ENCODE results near the gene GLCCI1.
A peak's percentile ranks its signal among the peaks of the same experiment; 100 is the strongest.

GLCCI1 gene

DNA sequence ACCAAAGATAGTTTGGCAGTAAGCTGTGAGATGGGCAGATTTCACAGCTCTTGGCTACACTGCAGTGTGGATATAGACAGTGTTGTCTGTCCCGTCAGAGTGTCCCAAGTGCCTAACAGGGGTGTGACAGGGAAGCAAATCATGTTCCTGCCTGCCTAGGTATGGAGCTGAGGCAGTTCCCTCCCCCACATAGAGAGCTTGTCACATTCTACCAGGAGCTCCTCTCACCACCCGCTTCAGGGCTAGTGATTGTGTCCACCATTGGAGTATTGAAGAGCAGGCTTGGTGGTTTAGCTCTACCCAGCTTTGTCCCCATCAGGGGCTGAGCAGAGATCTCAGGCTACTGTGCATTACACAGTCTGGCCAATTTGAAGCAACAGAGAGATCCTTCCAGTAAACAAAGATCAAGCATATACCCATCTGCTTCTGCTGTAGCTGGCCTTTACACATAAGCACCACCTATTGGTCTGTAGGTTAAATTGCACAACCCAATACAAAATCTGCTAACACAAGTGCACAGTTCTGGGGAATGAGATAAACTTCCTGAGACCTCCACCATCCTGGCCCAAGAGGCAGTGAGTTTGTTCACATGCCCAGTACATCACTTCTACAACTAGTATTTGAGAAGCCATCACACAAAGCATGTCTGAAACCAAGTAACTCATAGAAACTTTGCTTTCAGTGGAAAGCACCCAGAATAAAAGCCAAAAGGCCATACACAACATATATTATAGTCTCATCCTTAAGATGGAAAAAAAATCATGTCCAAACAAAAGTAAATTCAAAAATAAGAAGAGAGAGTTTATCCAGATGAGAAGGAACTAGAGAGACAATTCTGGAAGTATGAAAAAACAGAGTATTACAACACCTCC, 67.3 kb downstream of the GLCCI1 start:
- TF ChIP-seq, protein P1, sequence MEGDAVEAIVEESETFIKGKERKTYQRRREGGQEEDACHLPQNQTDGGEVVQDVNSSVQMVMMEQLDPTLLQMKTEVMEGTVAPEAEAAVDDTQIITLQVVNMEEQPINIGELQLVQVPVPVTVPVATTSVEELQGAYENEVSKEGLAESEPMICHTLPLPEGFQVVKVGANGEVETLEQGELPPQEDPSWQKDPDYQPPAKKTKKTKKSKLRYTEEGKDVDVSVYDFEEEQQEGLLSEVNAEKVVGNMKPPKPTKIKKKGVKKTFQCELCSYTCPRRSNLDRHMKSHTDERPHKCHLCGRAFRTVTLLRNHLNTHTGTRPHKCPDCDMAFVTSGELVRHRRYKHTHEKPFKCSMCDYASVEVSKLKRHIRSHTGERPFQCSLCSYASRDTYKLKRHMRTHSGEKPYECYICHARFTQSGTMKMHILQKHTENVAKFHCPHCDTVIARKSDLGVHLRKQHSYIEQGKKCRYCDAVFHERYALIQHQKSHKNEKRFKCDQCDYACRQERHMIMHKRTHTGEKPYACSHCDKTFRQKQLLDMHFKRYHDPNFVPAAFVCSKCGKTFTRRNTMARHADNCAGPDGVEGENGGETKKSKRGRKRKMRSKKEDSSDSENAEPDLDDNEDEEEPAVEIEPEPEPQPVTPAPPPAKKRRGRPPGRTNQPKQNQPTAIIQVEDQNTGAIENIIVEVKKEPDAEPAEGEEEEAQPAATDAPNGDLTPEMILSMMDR (IDR thresholded peaks at IDR 0.05) = peak; percentile 76

DNA sequence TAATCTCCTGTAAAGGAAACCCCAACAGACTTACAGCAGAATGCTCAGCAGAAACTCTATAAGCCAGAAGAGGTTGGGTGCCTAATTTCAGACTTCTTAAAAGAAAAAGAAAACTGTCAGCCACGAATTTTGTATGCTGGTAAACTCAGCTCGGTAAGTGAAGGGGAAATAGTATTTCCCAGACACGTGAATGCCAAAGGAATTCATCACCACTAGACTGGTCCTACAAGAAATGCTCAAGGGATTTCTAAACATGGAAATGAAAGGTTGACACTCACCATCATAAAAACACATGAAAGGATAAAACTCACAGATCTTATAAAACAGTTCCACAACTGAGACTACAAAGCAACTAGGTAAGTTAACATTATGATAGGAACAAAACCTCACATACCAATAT, 68.6 kb downstream of the GLCCI1 start:
- TF ChIP-seq, protein P1 (IDR thresholded peaks at IDR 0.05) = no peak

DNA sequence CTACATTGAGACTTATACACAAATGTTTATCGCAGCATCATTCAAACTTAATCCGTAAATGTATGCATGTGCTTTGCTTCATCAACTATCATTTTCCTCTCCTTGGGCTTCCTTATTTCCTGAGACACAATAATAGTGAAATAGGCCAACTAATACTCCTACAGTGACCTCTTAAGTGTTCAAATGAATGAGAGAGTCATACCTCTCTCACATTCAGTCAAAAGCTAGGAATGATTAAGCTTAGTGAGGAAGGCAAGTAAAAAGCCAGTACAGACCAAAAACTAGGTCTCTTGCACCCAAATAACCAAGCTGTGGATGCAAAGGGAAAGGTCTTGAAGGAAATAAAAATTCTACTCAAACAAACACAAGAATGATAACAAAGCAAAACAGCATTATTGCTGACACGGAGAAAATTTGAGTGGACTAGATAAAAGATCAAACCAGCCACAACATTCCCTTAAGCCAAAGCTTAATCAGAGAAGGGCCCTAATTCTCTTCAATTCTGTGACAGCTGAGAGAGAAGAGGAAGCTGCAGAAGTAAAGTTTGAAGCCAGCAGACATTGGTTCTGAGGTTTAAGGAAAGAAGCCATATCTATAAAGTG, 72.3 kb downstream of the GLCCI1 start:
- TF ChIP-seq, protein P1 (IDR thresholded peaks at IDR 0.05) = no peak

DNA sequence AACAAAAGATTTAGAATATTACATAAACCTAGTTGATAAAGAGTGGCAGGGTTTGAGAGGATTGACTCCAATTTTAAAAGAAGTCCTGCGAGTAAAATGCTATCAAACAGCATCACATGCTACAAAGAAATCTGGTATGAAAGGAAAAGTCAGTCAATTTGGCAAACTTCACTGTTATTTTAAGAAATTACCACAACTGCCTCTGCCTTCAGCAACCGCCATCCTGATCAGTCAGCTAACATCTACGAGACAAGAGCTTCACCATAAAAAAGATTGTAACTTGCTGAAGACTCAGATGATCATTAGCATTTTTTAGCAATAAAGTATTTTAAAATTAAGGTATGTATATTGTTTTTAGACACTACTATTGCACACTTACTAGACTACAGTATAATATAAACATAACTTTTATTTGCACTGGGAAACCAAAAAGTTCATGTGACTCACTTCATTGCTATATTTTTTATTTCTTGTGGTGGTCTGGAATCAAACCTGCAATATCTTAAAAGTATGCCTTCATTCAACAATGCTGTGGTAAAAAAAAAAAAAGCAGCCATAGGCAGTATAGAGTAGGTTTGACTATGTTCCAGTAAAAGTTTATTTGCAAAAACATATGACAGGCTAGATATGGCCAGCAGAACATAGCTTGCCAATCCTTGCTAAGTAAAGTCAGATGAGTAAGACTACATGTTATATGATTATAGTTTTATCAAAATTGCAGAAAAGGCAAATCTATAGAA, 74.4 kb downstream of the GLCCI1 start:
- TF ChIP-seq, protein P1 (IDR thresholded peaks at IDR 0.05) = no peak

DNA sequence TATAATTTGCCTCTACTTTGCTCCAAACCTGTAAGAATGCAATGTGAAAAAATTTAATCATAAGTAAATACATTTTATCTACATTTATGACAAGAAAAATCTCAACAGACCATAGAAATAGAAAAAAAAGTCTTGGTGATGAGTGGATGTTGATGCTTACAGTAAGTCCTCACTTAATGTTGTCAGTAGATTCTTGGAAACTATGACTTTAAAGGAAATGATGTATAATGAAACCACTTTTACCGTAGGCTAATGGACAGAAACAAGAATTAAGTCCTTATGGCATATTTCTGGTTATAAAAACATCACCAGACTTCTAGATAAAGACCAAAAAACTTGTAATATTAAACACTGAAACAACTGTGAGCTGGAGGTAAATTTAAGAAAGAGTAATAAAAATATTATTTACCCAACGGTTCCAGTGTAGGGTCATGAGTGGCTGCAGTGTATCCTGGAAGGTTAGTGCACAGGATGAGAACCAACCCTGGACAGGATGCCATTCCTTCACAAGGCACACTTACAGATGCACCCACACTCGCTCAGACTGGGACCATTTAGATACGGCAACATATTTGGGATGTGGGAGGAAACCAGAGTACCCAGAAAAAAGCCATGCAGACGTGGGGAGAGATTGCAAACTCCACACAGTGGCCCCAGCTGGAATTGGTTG, 76.3 kb downstream of the GLCCI1 start:
- TF ChIP-seq, protein P1 (IDR thresholded peaks at IDR 0.05) = no peak

DNA sequence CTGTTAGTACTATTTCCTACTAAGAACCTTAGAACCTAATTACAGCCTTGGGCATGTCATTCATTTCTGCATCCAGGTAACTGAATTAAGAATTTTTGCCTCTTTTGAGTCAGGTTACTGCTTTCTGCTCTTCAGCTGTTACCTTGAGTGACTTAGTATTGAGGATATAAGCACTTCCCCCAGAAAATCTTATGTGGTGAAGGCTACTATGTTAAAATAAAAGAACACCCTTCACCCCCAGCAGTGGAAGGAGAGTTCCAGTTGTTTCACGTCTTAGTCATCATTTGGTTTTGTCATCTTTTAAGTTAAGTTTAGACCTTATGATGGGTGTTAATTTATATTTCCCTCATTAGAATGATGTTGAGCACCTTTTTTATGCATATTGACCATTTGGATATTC, 82.8 kb downstream of the GLCCI1 start:
- TF ChIP-seq, protein P1 (IDR thresholded peaks at IDR 0.05) = no peak

DNA sequence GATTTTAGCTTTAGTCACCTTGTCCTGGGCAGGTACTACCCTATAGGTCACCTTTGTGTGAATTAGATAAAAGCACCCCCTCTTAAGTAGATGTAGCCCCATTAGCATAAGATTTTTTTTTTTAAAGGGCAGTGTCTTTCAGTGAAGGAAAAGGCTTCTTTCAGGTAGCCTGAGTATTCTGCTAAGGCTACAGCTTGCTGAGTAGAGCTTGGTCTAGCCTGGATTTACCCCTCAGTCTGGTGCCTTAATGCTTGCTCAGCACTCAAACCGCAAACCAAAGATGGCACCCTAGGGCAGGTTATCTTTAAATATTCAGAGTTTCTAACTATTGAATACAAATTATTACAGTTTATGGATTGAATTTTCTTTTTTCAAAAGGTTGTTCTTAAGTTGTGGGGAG, 83.4 kb downstream of the GLCCI1 start:
- TF ChIP-seq, protein P1 (IDR thresholded peaks at IDR 0.05) = no peak
